Fibroblast of skin of left quadriceps (primary cell): ENCODE data around the gene COL6A1.

Experiments used
- DNase-seq, 2 experiments: peaks; one replicate each; pipeline ENCODE4 v3.0.0-alpha.2; 2013; ENCODE audit warnings: low read depth in 2 of 2

Gene COL6A1

DNA sequence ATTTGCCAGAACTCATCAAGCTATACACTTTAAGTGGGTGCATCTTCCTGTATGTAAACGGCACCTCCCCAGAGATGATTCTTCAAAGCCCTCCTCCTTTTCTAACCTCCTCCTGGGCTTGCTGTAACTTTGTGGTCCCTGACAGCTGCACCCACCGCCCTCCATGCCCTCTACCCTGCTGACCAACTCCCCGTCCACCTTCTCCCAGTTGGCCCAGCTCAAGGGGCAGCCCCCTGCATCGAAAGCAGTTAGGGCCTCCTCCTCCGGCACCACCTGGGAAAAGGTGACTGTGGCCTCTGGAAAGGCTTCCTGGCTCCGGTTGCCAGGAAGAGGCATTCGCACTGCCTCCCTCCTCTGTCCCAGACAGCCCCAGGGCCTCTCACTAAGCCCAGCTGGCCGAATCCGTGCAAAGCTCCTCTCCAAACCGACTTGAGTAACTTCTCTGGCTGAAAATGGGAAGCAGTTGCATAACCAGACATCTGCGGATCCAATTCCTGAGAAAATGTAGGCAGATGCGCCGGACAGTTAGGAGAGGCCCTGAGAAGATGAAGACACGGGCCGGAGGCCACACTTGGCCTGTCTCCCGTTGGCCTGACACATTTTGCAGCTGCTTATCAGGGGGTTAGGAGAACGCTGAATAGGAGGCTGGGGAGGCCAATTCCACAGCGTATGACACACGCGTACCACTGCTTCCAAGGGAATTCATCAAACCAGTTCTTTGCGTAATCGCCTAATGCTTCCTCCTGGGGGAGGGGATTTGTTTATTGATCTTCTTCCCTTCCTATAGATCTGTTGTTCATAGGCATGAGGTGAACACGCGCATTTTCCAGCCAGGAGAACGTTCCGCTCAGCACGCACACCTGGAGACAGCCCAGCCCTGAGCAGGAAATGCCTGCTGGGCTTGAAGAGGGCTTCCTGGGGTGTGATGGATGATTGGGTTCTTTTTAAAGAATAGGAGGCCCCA, 67.6 kb downstream of the COL6A1 start:
- DNase-seq, result peak; percentile 100

DNA sequence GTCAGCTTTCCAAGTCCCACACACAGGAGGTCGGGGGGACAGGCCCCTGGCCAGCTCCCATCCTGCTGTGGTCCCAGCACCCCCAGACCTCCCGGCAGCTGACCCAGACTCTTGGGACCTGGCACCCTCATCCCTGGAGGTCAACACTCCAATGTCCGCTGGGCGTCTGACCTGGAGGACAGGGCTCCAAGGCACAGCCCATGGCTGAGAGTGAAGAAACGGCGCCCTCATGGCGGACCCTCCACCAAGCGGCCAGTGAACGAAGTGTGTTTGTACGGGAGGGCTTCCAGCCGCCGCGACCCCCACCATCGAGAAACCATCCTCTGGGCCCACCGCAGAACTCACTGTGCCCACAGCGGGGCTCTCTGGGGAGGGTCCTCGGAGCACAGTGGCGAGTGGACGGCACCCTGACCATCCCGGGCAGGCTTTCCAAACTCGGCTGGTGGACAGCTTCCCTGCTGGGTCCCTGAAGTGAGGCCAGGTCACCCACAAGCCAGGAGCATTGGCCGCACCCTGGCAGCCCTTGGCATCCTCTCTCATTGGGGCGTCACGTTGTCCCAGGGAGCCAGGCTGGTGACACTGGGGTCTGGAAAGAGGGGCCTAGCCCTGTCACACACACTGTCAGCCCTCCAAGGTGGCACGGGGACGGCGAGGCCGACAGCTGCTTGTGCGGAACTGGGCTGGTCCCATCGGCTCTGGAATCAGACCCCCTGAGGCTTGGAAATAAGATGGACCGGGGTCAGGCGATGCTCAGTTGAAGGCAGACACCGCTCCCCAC, 68.5 kb downstream of the COL6A1 start:
- no peak for DNase-seq

DNA sequence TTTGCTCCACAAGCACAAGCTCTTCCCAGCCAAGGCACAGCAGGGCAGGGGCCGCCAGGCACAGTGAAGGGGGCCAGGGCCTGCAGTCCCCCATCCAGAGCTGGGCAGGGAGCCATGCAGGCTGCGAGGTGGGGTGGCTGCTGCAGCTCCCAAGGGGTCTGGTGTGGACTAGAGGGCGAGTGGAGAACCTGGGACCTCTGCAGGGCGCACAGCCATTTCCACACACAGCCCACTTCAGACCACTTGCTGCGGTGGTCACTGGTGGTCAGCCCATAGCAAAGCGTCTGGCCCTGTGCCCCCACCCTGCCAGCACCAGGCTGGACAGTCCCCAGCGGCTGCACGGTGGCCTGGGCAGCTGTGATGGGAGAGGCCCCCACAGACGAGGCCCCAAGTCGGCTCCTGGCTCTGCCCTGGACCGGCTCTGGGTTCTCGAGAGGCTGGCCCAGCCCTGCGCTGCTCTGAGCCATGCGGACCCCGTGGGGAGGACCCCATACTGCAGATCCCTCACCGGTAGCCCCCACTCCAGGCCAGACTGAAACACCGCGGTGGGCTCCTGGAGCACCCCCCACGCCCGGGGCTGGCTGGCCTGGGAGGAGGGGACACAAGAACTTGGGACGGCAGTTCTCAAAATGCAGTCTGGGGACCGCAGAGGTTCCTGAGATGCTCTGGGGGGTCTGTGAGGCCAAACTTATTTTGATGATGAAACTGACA, 69.3 kb downstream of the COL6A1 start:
- DNase-seq, result no peak

DNA sequence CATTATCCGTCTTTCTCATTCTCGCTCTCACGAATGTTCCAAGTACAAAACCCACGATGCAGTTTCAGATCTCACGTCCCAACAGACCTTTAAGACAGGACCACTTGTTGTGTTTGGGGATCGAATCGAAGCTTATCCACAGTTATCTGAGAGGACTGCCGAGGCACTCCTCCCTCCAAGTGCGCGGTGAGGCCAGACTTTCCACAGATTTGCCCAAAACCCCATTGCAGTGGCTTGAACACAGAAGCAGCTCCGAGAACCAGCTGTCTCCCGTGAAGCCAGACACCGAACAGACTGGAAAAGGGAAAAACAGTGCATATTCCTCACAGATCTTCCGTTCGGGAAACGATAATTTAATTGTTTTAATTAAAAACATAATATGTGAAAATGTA, 69.8 kb downstream of the COL6A1 start:
- DNase-seq, result no peak

DNA sequence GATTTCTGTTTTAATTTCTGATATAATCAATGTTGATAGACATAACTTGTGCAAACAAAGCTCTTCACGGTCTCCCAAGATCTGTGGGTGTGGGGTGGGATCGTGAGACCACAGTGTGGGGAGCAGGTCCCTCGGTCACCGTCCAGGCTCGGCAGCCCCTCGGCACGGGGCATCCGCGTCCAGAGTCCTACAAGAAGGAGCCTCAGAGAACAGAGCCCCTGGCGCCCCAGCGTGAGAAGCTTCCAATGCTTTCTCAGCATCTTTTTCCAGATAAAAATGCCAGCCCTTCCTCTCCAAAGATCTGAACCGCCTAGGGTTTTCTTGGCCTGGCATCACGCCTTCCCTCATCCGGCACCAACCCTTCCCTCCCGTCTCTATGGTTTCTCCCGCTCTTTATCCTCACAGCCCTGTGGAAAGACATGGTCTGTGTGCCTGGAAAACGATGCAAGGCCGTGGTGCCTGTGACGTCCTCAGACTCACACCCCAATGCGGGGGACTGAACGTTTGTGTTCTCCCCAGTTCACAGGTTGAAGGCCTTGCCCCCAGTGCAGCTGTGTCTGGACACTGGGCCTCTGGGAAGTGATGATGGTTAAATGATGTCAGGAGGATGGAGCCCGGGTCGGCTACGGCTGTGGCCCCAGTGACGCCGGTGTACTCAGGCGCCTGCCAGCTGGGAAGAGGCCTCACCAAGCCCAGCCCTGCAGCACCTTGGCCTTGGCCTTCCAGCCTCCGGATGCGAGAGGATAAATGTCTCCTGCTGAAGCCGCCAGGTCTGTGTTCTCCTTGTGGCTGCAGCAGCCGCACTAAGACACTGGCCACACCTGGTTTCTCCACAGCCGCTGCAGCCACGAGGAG, 70.5 kb downstream of the COL6A1 start:
- no peak for DNase-seq

DNA sequence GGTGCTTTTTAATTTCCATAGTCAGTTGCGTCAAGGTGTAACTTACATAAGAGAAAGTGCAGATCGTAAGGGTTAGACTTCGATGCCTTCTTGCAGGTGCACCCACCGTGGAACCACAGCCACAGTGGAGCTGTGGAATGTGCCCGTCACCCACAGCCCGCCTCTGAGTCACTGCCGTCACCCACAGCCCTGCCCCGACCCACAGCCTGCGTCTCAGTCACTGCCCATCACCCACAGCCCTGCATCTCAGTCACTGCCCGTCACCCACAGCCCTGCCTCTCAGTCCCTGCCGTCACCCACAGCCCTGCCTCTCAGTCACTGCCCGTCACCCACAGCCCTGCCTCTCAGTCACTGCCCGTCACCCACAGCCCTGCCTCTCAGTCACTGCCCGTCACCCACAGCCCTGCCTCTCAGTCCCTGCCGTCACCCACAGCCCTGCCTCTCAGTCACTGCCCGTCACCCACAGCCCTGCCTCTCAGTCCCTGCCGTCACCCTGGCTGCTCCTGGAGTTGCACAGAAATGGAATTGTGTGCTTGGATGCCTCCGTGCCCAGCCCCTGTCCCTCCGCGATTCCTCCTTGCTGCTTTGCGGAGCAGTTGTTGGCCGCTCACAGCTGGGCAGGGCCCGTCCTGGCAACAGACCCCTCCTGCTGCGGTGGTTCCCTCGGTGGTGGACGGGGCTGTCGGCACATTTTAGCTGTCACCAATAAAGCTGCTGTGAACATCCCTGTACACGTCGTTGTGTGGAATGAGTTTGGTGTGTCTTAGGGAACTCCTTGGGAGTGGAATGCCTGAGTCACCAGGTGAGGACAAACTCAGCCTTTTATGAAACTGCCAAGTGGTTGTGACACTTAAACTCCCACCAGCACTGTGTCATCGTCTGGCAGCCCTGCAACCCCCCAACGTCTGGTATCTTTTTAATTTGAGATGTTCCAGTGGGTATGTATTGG, 71.4 kb downstream of the COL6A1 start:
- peak; percentile 42 to 51 for DNase-seq

DNA sequence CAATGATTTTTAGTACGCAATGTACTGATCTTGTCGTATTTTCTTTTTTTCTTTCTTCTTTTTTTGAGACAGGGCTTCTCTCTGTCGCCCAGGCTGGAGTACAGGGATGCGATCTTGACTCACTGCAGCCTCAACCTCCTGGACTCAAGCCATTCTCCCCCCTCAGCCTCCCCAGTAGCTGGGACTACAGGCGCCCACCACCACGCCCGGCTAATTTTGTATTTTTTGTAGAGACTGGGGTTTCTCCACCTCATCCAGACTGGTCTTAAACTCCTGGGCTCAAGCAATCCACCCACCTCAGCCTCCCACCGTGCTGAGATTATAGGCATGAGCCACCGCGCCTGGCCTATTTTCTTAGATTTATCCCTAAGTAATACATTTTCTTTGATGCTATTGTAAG, 72.5 kb downstream of the COL6A1 start:
- no peak for DNase-seq

DNA sequence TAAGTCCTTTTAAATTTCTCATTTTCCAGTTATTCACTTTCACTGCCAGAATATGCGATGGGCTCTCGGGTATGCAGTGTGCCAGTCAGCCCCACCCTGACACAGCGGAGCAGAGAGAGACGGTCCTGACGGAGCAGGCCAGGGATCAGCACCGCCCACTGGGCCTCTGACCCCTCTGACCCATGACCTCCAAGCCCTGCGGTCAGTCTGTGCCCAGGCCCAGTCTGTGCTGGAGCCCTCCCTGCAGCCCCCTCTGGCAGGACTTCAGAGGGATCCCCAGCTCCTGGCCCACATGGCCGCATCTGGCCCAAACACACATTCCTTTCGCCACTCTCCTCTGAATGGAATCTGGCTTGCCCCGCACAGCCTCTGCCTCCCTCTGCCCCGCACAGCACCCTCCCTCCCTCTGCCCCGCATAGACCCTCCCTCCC, 72.9 kb downstream of the COL6A1 start:
- no peak for DNase-seq
